ENCODE data around the gene RIMS1. TPM values are rescaled to one million over a fixed set of nuclear protein-coding genes. Genes with fewer than 3 reads are reported as not detected.

RIMS1 gene
- total and polyA plus RNA-seq, 12 donors = 0.07 to 2.8 (median 0.20) TPM; not detected in 3

GRCh38 chr6:72032086-72032485 lies 145.7 kb downstream of the RIMS1 start:
- no peak for DNase-seq
- Histone ChIP-seq H3K4me1 (no peaks in the 10 kb centered on the region), H3K36me3 (no peaks in the 10 kb centered on the region), H3K27ac (no peak overlapping the region), H3K4me3 (no peak overlapping the region), H3K9me3 (no peaks in the 10 kb centered on the region), H3K27me3 (no peaks in the 10 kb centered on the region)
- WGBS, 2 donors = 52% methylated on average over 2 of the region's 2 CpGs
- TF ChIP-seq CTCF (IDR thresholded peaks at IDR 0.05) = no peak
- intact Hi-C loops (cut with DNase I) = no loop called here
- no peak for ATAC-seq

- no peak overlapping the region for H3K27ac ChIP-seq
- no peak overlapping the region for H3K4me3 ChIP-seq
- ATAC-seq = no peak
- no peak for TF ChIP-seq CTCF (IDR thresholded peaks at IDR 0.05)
- no peaks in the 10 kb centered on the region for H3K36me3 ChIP-seq
- DNase-seq = no peak
- H3K27me3 ChIP-seq = no peaks in the 10 kb centered on the region
- no peaks in the 10 kb centered on the region for H3K4me1 ChIP-seq
- no peaks in the 10 kb centered on the region for H3K9me3 ChIP-seq
- intact Hi-C loops (cut with DNase I) = no loop called here
Observed at GRCh38 chr6:72035486-72035885, 149.1 kb downstream of the RIMS1 start.

- ATAC-seq = no peak
- TF ChIP-seq CTCF (IDR thresholded peaks at IDR 0.05) = no peak
Observed at GRCh38 chr6:72035966-72036365, 149.6 kb downstream of the RIMS1 start.

GRCh38 chr6:72037006-72037405 lies 150.7 kb downstream of the RIMS1 start:
- no peak for TF ChIP-seq CTCF (IDR thresholded peaks at IDR 0.05)
- intact Hi-C loops (cut with DNase I) = no loop called here
- no peaks in the 10 kb centered on the region for H3K9me3 ChIP-seq
- H3K36me3 ChIP-seq = no peaks in the 10 kb centered on the region
- ATAC-seq (no peak), DNase-seq (no peak)
- no peak overlapping the region for H3K4me3 ChIP-seq
- H3K27me3 ChIP-seq = no peaks in the 10 kb centered on the region
- WGBS, 2 donors = 36 to 50% methylated on average over 4 of the region's 4 CpGs
- H3K4me1 ChIP-seq = no peaks in the 10 kb centered on the region
- no peak overlapping the region for H3K27ac ChIP-seq

More at GRCh38 chr6:72035966-72036365, 149.6 kb downstream of the RIMS1 start:
- Histone ChIP-seq H3K27ac (no peak overlapping the region), H3K4me3 (no peak overlapping the region), H3K9me3 (no peaks in the 10 kb centered on the region), H3K36me3 (no peaks in the 10 kb centered on the region), H3K27me3 (no peaks in the 10 kb centered on the region), H3K4me1 (no peaks in the 10 kb centered on the region)
- intact Hi-C loops (cut with DNase I) = no loop called here
- no peak for DNase-seq
- 89 to 95% methylated on average over 1 of the region's 1 CpG for WGBS, 2 donors

GRCh38 chr6:72040111-72040510 lies 153.8 kb downstream of the RIMS1 start:
- no peak overlapping the region for H3K4me3 ChIP-seq
- H3K27me3 ChIP-seq = no peaks in the 10 kb centered on the region
- H3K36me3 ChIP-seq = no peaks in the 10 kb centered on the region
- H3K27ac ChIP-seq = no peak overlapping the region
- no peak for TF ChIP-seq CTCF (IDR thresholded peaks at IDR 0.05)
- ATAC-seq (no peak), DNase-seq (no peak)
- H3K4me1 ChIP-seq = no peaks in the 10 kb centered on the region
- intact Hi-C loops (cut with DNase I) = no loop called here
- H3K9me3 ChIP-seq = no peaks in the 10 kb centered on the region

All from heart right ventricle (tissue), 16 donors.